ENCODE measurements around the gene SOX6. TPM values are rescaled to one million over a fixed set of nuclear protein-coding genes. Genes with fewer than 3 reads are reported as not detected.
"Not testable (repeated sequence)": the region's sequence is repeated elsewhere in the genome, so short reads cannot be mapped to it uniquely, and the experiment has no call there.

SOX6 gene
- total and polyA plus RNA-seq, 2 donors (not counting 3 experiments of a cell fraction or from before 2014, with no cell fraction given) = 0.14 to 3.7 TPM

GRCh38 chr11:16030664-16031063 is 325.7 kb downstream of the SOX6 start:
- FAIRE-seq = no peak
- no peak overlapping the region for H3K9ac ChIP-seq (replicated peaks; ENCODE audit: extremely low read depth, insufficient read depth, low read length)
- no peaks in the 10 kb centered on the region for H4K20me1 ChIP-seq (replicated peaks; ENCODE audit: control insufficient read depth, extremely low read depth, insufficient read depth, low read length)
- H3K4me3 ChIP-seq (replicated peaks in 1 of 3; ENCODE audit: insufficient read depth in 1 of 3, low read depth in 1 of 3, low read length in 3 of 3) = no peak overlapping the region
- no peaks in the 10 kb centered on the region for H3K9me1 ChIP-seq (replicated peaks; ENCODE audit: control insufficient read depth, extremely low read depth, insufficient read depth, low read length)
- no peaks in the 10 kb centered on the region for H3K27me3 ChIP-seq (ENCODE audit: control insufficient read depth in 2 of 2, insufficient read depth in 2 of 2, low read length in 2 of 2)
- no peak overlapping the region for H3K27ac ChIP-seq (ENCODE audit: insufficient read depth, low read depth, low read length)
- no TSS peak for BruUV-seq (replicated peaks)
- no peak for DNase-seq (ENCODE audit: low read depth, low spot score)
- H3K4me1 ChIP-seq (ENCODE audit: control insufficient read depth, extremely low read depth, insufficient read depth, low read length) = no peaks in the 10 kb centered on the region
- no peak overlapping the region for H2AFZ ChIP-seq (ENCODE audit: low read depth, low read length)
- TF ChIP-seq JUN (IDR thresholded peaks at IDR 0.05; ENCODE audit: borderline replicate concordance, insufficient read depth, insufficient read length, low read depth) (no peak), POLR2A (IDR thresholded peaks at IDR 0.05; ENCODE audit: low read depth, low read length) (no peak), MYC (IDR thresholded peaks at IDR 0.05; ENCODE audit: low read depth, low read length) (no peak), POLR2AphosphoS5 (IDR thresholded peaks at IDR 0.05; ENCODE audit: insufficient read depth, low read depth, low read length) (no peak), EZH2 (IDR thresholded peaks at IDR 0.05; ENCODE audit: borderline replicate concordance, low read depth, low read length, severe bottlenecking) (no peak), CTCF (IDR thresholded peaks at IDR 0.05; ENCODE audit: extremely low read depth in 1 of 2, insufficient read depth in 1 of 2, low read depth in 1 of 2, low read length in 2 of 2) (no peak), FOS (IDR thresholded peaks at IDR 0.05; ENCODE audit: borderline replicate concordance, insufficient read depth, low read length) (no peak), GATA2 (IDR thresholded peaks at IDR 0.05; ENCODE audit: insufficient read depth, insufficient read length, low read depth, low read length) (no peak), MAX (IDR thresholded peaks at IDR 0.05; ENCODE audit: insufficient read depth, insufficient read length) (no peak)
- dilution Hi-C loops (cut with MboI; ENCODE audit: extremely low pct_ligation_motif_present, low sequenced_read_pairs) (no loop called here), intact Hi-C loops (cut with micrococcal nuclease) (no loop called here)
- no peaks in the 10 kb centered on the region for H3K9me3 ChIP-seq (replicated peaks; ENCODE audit: control insufficient read depth, insufficient read depth, low read length)
- H3K36me3 ChIP-seq (ENCODE audit: control insufficient read depth in 2 of 2, extremely low read depth in 1 of 2, insufficient read depth in 2 of 2, low read length in 2 of 2) = no peaks in the 10 kb centered on the region
- ChIA-PET POLR2A (no interaction called here), CTCF (no interaction called here)
- H3K79me2 ChIP-seq (ENCODE audit: control insufficient read depth, insufficient read depth, low read length) = no peaks in the 10 kb centered on the region
- H3K4me2 ChIP-seq (ENCODE audit: insufficient read depth, low read length) = no peak overlapping the region

GRCh38 chr11:16029151-16029550 is 327.2 kb downstream of the SOX6 start:
- CTCF ChIA-PET = interaction anchor here (1.3 kb wide), 1 partner anchor 11 kb away, joined by 3 read pairs; no protein-coding TSS in a partner anchor

More at GRCh38 chr11:16029151-16029550, 327.2 kb downstream of the SOX6 start:
- H3K9me1 ChIP-seq (replicated peaks; ENCODE audit: control insufficient read depth, extremely low read depth, insufficient read depth, low read length); FAIRE-seq; H3K4me3 ChIP-seq (replicated peaks in 1 of 3; ENCODE audit: insufficient read depth in 1 of 3, low read depth in 1 of 3, low read length in 3 of 3); H2AFZ ChIP-seq (ENCODE audit: low read depth, low read length); H3K36me3 ChIP-seq (ENCODE audit: control insufficient read depth in 2 of 2, extremely low read depth in 1 of 2, insufficient read depth in 2 of 2, low read length in 2 of 2); H3K27ac ChIP-seq (ENCODE audit: insufficient read depth, low read depth, low read length); H3K4me2 ChIP-seq (ENCODE audit: insufficient read depth, low read length); H3K9me3 ChIP-seq (replicated peaks; ENCODE audit: control insufficient read depth, insufficient read depth, low read length); dilution Hi-C loops (cut with MboI; ENCODE audit: extremely low pct_ligation_motif_present, low sequenced_read_pairs); H3K9ac ChIP-seq (replicated peaks; ENCODE audit: extremely low read depth, insufficient read depth, low read length); DNase-seq (ENCODE audit: low read depth, low spot score); BruUV-seq (replicated peaks); intact Hi-C loops (cut with micrococcal nuclease); H3K27me3 ChIP-seq (ENCODE audit: control insufficient read depth in 2 of 2, insufficient read depth in 2 of 2, low read length in 2 of 2); POLR2A ChIA-PET; H4K20me1 ChIP-seq (replicated peaks; ENCODE audit: control insufficient read depth, extremely low read depth, insufficient read depth, low read length); H3K4me1 ChIP-seq (ENCODE audit: control insufficient read depth, extremely low read depth, insufficient read depth, low read length); H3K79me2 ChIP-seq (ENCODE audit: control insufficient read depth, insufficient read depth, low read length): not testable (repeated sequence)
